Measurements from ENCODE around the gene HOXA3.

The HOXA3 gene

GRCh38 chr7:27112955-27113949 lies 39.1 kb downstream of the HOXA3 start:
- Histone ChIP-seq H3K36me3 (no peaks in the 10 kb centered on the region), H3K9me3 (no peaks in the 10 kb centered on the region), H3K4me1 (no peaks in the 10 kb centered on the region), H3K4me3 (ENCODE audit: low read depth, low read length) (no peak overlapping the region), H3K27me3 (peaks cover 95% of the 10 kb centered on the region)
- no peak for TF ChIP-seq CTCF (IDR thresholded peaks at IDR 0.05; ENCODE audit: low read depth, low read length)
- DNase-seq: no peak

- no peak for DNase-seq
- TF ChIP-seq CTCF (IDR thresholded peaks at IDR 0.05; ENCODE audit: low read depth, low read length): no peak
- H3K4me3 ChIP-seq (ENCODE audit: low read depth, low read length): no peak overlapping the region
- no peaks in the 10 kb centered on the region for H3K4me1 ChIP-seq
- H3K36me3 ChIP-seq: no peaks in the 10 kb centered on the region
- H3K9me3 ChIP-seq: no peaks in the 10 kb centered on the region
- peaks cover 95% of the 10 kb centered on the region for H3K27me3 ChIP-seq
Observed at GRCh38 chr7:27112361-27112760, 40.0 kb downstream of the HOXA3 start.

GRCh38 chr7:27111751-27112277 lies 40.6 kb downstream of the HOXA3 start:
- no peak for TF ChIP-seq CTCF (IDR thresholded peaks at IDR 0.05; ENCODE audit: low read depth, low read length)
- Histone ChIP-seq H3K9me3 (no peaks in the 10 kb centered on the region), H3K27me3 (peaks cover 95% of the 10 kb centered on the region), H3K4me3 (ENCODE audit: low read depth, low read length) (no peak overlapping the region), H3K4me1 (no peaks in the 10 kb centered on the region), H3K36me3 (no peaks in the 10 kb centered on the region)
- no peak for DNase-seq

DNA sequence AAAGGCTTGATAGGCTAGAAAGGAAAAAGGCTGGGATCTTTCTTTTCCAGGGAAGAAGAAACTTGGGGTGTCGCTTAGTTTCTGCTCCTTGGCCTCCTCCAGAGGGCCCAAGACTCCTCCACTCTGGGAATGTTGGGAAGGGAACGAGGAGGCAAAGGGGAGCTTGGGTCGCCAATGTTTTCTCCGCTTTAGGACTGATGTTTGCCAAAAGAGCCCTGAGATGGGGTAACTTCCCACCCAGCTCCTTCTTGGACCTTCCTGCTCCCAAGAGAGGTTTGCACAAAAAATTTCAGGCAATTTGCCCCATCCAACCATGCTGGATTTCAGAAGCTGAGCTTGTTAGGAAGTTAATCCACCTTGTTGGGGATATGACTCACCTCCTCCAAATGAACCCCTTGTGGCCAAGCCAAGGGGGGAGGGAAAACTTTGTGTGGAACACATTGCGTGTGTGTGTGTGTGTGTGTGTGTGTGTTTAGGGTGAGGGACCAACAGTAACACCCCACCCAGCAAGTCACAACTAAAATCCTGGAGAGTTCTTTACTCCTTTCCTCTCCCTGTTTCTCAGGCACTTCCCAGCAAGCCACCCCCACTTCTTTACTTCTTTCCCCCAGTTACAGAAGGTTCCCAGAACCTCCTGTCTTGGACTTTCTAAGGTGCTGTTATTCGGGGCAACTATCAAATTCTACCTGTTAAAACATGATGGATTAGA lies 41.2 kb downstream of the HOXA3 start:
- Histone ChIP-seq H3K9me3 (no peaks in the 10 kb centered on the region), H3K36me3 (no peaks in the 10 kb centered on the region), H3K4me3 (ENCODE audit: low read depth, low read length) (no peak overlapping the region), H3K4me1 (no peaks in the 10 kb centered on the region), H3K27me3 (peaks cover 95% of the 10 kb centered on the region)
- TF ChIP-seq CTCF (IDR thresholded peaks at IDR 0.05; ENCODE audit: low read depth, low read length): no peak
- DNase-seq: no peak

- peaks cover 95% of the 10 kb centered on the region for H3K27me3 ChIP-seq
- no peak for TF ChIP-seq CTCF (IDR thresholded peaks at IDR 0.05; ENCODE audit: low read depth, low read length)
- no peaks in the 10 kb centered on the region for H3K36me3 ChIP-seq
- no peaks in the 10 kb centered on the region for H3K9me3 ChIP-seq
- H3K4me1 ChIP-seq: no peaks in the 10 kb centered on the region
- H3K4me3 ChIP-seq (ENCODE audit: low read depth, low read length): no peak overlapping the region
- no peak for DNase-seq
Observed at GRCh38 chr7:27110186-27111031, 42.0 kb downstream of the HOXA3 start.
